GM19468 (cell line): ENCODE measurements around the gene SCD5.

ENCODE experiments used
- ATAC-seq: cut with Tn5 transposase; IDR thresholded peaks from one replicate; pipeline ENCODE4 v1.9.1; 2021; ENCODE audit warnings: mild to moderate bottlenecking, moderate library complexity, moderate number of reproducible peaks; ENCODE audit not compliant: unreplicated experiment; ENCODE audit errors: extremely low read depth

The SCD5 gene

GRCh38 chr4:82739287-82740190 is 59.1 kb downstream of the SCD5 start:
- peak; percentile 90 for ATAC-seq

GRCh38 chr4:82737354-82737753 is 61.2 kb downstream of the SCD5 start:
- ATAC-seq: no peak

- ATAC-seq: no peak
Measured at GRCh38 chr4:82733636-82734035, 65.0 kb downstream of the SCD5 start.

DNA sequence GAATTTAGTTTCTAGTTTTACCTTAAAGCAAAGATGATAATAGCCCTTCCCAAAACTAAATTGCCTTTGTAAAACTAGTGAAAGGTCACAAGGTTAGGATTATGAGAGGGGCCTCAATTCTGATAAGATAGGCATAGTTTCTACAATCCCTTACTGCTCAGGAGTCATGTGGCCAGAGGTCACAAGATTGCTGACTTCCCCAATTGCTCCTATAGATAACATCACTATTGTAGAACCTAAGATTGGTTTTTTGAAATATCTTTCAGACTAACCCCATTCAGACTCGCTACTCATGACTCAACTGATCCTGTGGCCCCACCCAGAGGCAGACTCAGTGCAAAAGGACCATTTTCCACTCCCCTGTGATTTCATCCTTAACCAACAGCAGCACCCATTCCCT is 70.3 kb downstream of the SCD5 start:
- ATAC-seq: no peak

DNA sequence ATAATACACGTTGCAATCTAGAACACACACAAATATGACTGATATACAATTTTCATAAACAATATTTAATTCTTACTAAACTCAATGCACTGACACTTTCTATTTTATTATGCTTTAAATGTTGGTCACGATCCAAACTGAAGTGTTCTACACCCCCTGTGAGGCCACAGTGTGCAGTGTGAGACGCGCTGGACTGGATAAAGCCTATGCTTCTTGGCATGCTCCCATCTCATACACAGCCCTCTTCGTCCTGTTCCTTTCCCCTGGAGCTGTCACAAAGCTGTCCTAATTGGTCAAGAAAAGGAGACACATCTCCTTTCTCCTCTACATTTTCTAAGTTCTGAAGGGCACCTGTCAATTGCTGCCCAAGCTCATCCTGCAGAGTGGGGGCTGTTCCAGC is 72.0 kb downstream of the SCD5 start:
- no peak for ATAC-seq

- ATAC-seq: peak; percentile 52
Measured at GRCh38 chr4:82721819-82722423, 76.7 kb downstream of the SCD5 start.

DNA sequence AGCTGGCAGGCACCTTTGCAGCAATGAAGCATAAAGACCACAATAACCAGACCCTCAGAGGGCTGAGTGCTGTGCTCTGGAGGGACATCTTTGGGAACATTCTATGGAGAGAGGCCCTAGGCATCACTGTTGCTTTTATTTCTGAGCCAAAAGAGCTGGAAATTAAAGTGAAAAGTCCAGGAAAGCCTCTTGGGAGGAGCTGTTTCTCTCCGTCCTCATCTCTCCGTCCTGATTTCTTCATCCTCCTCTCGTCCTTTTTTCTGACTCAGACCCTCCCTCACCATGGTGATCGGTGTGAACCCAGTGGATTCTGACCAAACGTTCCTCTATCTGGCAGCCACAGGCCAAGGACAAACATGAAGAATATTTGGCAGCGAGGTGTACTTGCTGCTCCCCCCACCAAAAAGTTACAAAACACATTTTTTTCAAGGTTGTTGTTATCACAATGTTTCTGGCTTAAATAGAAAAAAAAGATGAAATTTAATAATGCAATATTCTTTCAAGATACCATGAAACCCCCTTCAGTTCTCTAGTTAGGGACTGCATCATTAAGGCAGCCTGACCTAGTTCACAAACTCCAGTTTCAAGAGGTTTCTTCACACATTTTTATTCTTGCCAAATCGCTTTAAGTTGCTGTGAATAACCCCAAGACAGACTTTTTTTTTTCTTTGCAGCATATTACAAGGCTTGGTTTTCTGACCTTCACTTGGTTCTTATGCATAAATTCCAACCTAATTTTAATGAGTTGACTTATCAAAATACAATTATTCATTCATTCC is 80.2 kb downstream of the SCD5 start:
- no peak for ATAC-seq

- ATAC-seq: no peak
Measured at GRCh38 chr4:82715731-82716617, 82.6 kb downstream of the SCD5 start.

DNA sequence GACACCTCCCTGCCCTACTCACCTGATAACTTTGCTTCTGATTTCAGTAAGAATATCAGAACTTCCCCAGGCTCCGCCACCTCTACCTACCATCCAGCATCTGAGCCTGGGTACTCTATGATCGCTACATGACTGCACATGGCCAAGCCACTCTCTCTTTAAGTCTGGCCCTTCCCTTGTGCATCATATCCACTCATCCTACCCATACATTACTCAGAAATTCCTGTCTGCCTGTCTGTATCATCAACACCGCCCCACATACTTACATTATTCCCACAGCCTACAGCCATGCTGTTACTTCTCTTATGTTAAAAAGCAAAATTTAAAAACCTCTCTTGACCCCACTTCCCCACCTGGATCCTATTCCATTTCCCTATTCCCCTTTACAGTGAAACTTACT is 84.7 kb downstream of the SCD5 start:
- no peak for ATAC-seq

GRCh38 chr4:82712561-82712960 is 86.0 kb downstream of the SCD5 start:
- no peak for ATAC-seq

GRCh38 chr4:82711158-82711785 is 87.3 kb downstream of the SCD5 start:
- ATAC-seq: no peak

DNA sequence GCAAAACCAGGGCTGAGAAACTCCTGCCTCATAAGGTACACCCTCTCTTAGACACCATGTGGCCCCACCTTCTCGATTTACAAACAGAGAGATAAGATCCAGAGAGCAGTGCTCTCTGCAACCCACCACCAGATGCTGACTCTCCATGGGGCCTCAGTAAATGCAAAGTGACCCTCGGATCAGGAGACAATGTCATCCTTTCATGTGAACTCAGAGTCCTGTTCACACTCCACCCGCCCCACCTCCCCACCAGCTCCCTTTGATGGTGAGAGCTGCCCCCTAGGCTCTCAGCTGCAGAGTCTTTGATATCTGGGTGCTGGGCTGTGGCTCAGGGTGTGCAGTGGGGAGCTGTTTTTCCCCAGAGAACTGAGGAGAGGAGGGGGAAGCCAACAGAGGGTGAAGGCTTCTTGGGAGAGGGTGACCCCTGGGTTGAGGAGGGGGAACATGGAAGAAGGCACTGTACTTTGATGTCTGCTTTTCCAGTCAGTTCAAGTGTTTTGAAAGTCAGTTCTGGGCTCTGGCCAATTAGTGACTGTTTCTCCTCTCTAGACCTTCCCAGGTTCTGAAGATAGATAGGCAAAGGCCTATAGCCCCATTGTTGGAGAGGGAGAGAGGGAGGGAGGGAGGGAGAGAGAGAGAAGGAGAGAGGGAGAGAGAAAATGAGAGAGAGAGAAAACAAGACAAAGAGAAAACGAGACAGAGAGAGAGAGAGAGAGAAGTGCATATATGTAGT is 88.2 kb downstream of the SCD5 start:
- no peak for ATAC-seq

- no peak for ATAC-seq
Measured at GRCh38 chr4:82708982-82709381, 89.6 kb downstream of the SCD5 start.

- no peak for ATAC-seq
Measured at GRCh38 chr4:82706349-82707000, 92.1 kb downstream of the SCD5 start.

DNA sequence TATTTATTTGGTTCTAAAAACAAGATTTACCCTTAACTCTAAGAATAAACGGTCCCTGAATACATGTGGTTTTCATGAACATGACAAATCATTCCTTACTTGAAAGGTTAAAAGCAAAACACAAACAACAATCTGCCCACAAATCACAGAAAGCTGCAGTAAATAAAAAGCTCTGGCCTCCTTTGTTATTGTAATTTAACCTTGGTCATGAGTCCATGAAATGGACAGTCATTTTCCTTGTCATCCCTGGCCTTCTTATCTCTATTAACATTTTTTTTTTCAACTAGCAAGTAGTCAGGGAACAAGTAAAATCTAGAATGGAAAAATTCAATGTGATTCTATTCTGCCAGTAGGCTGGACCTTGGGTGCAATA is 92.7 kb downstream of the SCD5 start:
- ATAC-seq: no peak

- no peak for ATAC-seq
Measured at GRCh38 chr4:82705169-82705927, 93.2 kb downstream of the SCD5 start.

- ATAC-seq: no peak
Measured at GRCh38 chr4:82704156-82704555, 94.4 kb downstream of the SCD5 start.

DNA sequence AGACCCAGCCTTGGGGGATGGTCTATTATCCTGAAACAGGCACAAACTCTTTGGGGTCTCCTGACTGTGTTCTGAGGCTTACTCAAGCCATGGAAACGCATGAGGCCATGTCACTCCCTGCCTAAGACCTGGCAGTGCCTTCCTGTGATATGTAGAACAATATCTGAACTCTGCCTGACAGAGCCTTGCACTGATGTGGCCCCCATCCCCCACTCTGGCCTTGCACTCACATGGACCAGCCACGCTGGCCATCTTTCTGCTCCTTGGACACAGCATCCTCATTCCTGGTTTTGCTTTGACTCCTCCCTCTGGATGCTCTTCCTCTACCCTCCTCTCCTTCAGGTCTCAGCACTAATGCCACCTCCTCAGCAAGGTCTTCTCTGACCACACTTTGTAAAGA is 100.2 kb downstream of the SCD5 start:
- no peak for ATAC-seq
